Measurements from ENCODE around the gene MCTP2. TPM values are rescaled to one million over a fixed set of nuclear protein-coding genes. Genes with fewer than 3 reads are reported as not detected.

MCTP2 gene
- total and polyA plus RNA-seq, 10 donors = 5.6 to 205 (median 107) TPM

DNA sequence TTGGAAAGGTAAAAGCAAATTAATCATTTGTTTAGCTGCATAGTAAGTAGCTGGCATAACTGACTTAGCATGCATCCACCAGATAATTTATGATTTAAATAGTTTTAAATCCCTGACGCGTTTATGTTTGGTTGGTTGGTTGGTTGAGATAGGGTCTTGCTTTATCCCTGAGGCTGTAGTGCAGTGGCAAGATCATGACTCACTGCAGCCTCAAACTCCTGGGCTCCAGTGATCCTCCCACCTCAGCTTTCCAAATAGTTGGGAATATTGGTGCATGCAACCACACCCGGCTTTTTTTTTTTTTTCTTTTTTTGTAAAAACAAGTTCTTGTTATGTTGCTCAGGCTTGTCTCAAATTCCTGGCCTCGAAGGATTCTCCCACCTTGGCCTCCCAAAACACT is 263.4 kb downstream of the MCTP2 start:
- intact Hi-C loops (cut with DNase I; ENCODE audit: low total_unique reads) = no loop called here
- WGBS, 5 donors = 83 to 93% (median 86%) methylated on average over 4 of the region's 4 CpGs

DNA sequence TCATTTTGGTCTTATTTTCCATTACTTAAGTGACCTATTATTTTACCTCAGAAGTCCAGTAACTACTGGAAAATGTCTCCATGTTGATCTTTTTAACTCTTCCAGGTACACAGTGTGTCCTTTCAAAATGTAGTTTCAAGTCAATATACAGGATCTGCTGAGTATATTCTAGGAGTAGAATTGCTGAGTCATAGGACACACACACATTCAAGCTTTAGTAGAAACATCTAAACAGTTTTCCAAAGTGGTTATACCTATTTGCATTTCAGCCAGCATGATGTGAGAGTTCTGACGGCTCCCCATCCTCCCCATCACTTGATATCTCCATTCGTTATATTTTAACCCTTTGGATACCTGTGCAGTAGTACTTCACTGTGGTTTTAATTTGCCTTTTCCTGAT is 271.9 kb downstream of the MCTP2 start:
- no peak overlapping the region for H3K27ac ChIP-seq
- H3K9me3 ChIP-seq = peaks cover 0 to 51% (median 12%) of the 10 kb centered on the region in 8 donors
- H3K4me3 ChIP-seq = no peak overlapping the region
- no peaks in the 10 kb centered on the region for H3K36me3 ChIP-seq
- no peaks in the 10 kb centered on the region for H3K4me1 ChIP-seq
- H3K27me3 ChIP-seq (replicated peaks in 1 of 7) = peaks cover 0 to 13% (median 0%) of the 10 kb centered on the region in 7 donors
- no peak for DNase-seq
- TF ChIP-seq, protein P1, sequence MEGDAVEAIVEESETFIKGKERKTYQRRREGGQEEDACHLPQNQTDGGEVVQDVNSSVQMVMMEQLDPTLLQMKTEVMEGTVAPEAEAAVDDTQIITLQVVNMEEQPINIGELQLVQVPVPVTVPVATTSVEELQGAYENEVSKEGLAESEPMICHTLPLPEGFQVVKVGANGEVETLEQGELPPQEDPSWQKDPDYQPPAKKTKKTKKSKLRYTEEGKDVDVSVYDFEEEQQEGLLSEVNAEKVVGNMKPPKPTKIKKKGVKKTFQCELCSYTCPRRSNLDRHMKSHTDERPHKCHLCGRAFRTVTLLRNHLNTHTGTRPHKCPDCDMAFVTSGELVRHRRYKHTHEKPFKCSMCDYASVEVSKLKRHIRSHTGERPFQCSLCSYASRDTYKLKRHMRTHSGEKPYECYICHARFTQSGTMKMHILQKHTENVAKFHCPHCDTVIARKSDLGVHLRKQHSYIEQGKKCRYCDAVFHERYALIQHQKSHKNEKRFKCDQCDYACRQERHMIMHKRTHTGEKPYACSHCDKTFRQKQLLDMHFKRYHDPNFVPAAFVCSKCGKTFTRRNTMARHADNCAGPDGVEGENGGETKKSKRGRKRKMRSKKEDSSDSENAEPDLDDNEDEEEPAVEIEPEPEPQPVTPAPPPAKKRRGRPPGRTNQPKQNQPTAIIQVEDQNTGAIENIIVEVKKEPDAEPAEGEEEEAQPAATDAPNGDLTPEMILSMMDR (IDR thresholded peaks at IDR 0.05 in 8 of 11, conservative IDR thresholded peaks at IDR 0.05 in 3 of 11) = no peak
- 67 to 88% (median 83%) methylated on average over 2 of the region's 2 CpGs for WGBS, 5 donors
- intact Hi-C loops (cut with DNase I; ENCODE audit: low total_unique reads) = no loop called here

More for the DNA sequence above, 263.4 kb downstream of the MCTP2 start:
- TF ChIP-seq POLR2AphosphoS5 (IDR thresholded peaks at IDR 0.05) = no peak
- TF ChIP-seq, protein P1 (IDR thresholded peaks at IDR 0.05 in 8 of 11, conservative IDR thresholded peaks at IDR 0.05 in 3 of 11) = no peak
- TF ChIP-seq POLR2A (IDR thresholded peaks at IDR 0.05) = no peak
- H3K36me3 ChIP-seq = no peaks in the 10 kb centered on the region
- DNase-seq = no peak
- H3K27me3 ChIP-seq (replicated peaks in 1 of 7) = no peaks in the 10 kb centered on the region
- peaks cover 0 to 22% (median 0%) of the 10 kb centered on the region in 8 donors for H3K9me3 ChIP-seq
- no peaks in the 10 kb centered on the region for H3K4me1 ChIP-seq
- no peak overlapping the region for H3K27ac ChIP-seq
- H3K4me3 ChIP-seq = no peak overlapping the region

DNA sequence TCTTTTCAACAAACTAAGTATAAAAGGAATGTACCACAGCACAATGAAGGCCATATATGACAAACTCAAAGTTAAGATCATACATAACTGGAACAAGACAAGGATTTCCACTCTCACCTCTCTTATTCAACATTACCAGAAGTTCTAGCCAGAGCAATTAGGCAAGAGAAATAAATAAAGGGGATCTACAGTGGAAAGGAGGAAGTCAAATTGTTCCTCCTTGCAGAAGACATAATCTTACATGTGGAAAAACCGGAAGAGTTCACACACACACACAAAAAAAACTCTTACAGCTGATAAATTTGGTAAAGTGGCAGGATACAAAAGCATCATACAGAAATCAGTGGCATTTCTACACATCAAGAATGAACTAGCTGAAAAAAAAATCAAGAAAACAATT is 277.9 kb downstream of the MCTP2 start:
- H3K27me3 ChIP-seq (replicated peaks in 1 of 7) = peaks cover 0 to 13% (median 0%) of the 10 kb centered on the region in 7 donors
- H3K4me3 ChIP-seq = no peak overlapping the region
- peaks cover 0 to 29% (median 14%) of the 10 kb centered on the region in 8 donors for H3K9me3 ChIP-seq
- intact Hi-C loops (cut with DNase I; ENCODE audit: low total_unique reads) = no loop called here
- TF ChIP-seq POLR2AphosphoS5 (IDR thresholded peaks at IDR 0.05) (no peak), POLR2A (IDR thresholded peaks at IDR 0.05) (no peak)
- TF ChIP-seq, protein P1 (IDR thresholded peaks at IDR 0.05 in 8 of 11, conservative IDR thresholded peaks at IDR 0.05 in 3 of 11) = no peak
- H3K36me3 ChIP-seq = no peaks in the 10 kb centered on the region
- 56 to 77% (median 72%) methylated on average over 1 of the region's 1 CpG for WGBS, 5 donors
- no peaks in the 10 kb centered on the region for H3K4me1 ChIP-seq
- H3K27ac ChIP-seq = no peak overlapping the region
- DNase-seq = no peak

DNA sequence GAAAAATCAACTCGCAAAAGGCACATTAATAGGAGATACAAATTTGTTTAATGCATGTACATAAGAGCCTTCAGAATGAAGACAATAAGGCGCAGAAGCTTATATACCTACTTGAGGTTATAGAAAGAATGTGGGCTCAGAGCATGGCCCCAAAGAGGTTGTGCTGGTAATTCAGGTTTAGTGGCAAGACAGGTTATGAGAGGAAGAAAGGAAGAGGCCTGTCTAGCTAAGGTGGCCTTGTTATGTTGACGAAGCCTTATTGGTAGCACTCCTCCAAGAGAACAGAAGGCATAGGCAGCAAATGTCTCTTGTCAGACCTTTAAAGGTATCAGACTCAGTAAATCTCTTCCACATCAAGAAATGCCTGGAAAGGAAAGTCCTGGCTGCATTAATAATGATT is 290.8 kb downstream of the MCTP2 start:
- TF ChIP-seq POLR2A (IDR thresholded peaks at IDR 0.05) = no peak
- TF ChIP-seq POLR2AphosphoS5 (IDR thresholded peaks at IDR 0.05) = no peak
- TF ChIP-seq, protein P1 (IDR thresholded peaks at IDR 0.05 in 8 of 11, conservative IDR thresholded peaks at IDR 0.05 in 3 of 11) = no peak
- intact Hi-C loops (cut with DNase I; ENCODE audit: low total_unique reads) = no loop called here
- H3K27me3 ChIP-seq (replicated peaks in 1 of 7) = no peaks in the 10 kb centered on the region
- H3K27ac ChIP-seq = no peak overlapping the region
- H3K4me1 ChIP-seq = no peaks in the 10 kb centered on the region
- no peaks in the 10 kb centered on the region for H3K36me3 ChIP-seq
- H3K4me3 ChIP-seq = no peak overlapping the region
- H3K9me3 ChIP-seq = peaks cover 0 to 6% (median 0%) of the 10 kb centered on the region in 8 donors
- WGBS, 5 donors = 90 to 95% (median 90%) methylated on average over 3 of the region's 3 CpGs
- no peak for DNase-seq

All from spleen (tissue), 11 donors.